ENCODE measurements around the gene CLDN16. TPM values are rescaled to one million over a fixed set of nuclear protein-coding genes. Genes with fewer than 3 reads are reported as not detected.

The CLDN16 gene
- total RNA-seq, 1 experiment from 2014 or later, result not detected

GRCh38 chr3:190424478-190425439 lies 36.8 kb downstream of the CLDN16 start (continued):
- TF ChIP-seq USF2 (CRISPR knock-in tag; IDR thresholded peaks at IDR 0.05), result no peak
- TF ChIP-seq ZBTB21 (CRISPR knock-in tag; IDR thresholded peaks at IDR 0.05; ENCODE audit: borderline replicate concordance), result no peak
- no peak for TF ChIP-seq ZNF121 (CRISPR knock-in tag; IDR thresholded peaks at IDR 0.05)
- no peak for TF ChIP-seq PRDM15 (CRISPR knock-in tag; IDR thresholded peaks at IDR 0.05)
- TF ChIP-seq ATF1 (CRISPR knock-in tag; IDR thresholded peaks at IDR 0.05), result no peak
- TF ChIP-seq RELA (CRISPR knock-in tag; IDR thresholded peaks at IDR 0.05; ENCODE audit: borderline replicate concordance), result no peak
- TF ChIP-seq JAZF1 (CRISPR knock-in tag; IDR thresholded peaks at IDR 0.05), result no peak
- TF ChIP-seq ZNF396 (CRISPR knock-in tag; IDR thresholded peaks at IDR 0.05; ENCODE audit: borderline replicate concordance), result no peak
- TF ChIP-seq NR1H2 (CRISPR knock-in tag; IDR thresholded peaks at IDR 0.05), result no peak
- TF ChIP-seq HMGXB4 (CRISPR knock-in tag; IDR thresholded peaks at IDR 0.05), result 0 out of 2 replicates have a peak, but pooled peaks have one; percentile 23
- TF ChIP-seq MXD4 (CRISPR knock-in tag; IDR thresholded peaks at IDR 0.05; ENCODE audit: borderline replicate concordance), result no peak
- no peak for TF ChIP-seq ZBTB43 (CRISPR knock-in tag; IDR thresholded peaks at IDR 0.05)
- peak; percentile 81; the same call in 1 of the 2 replicates for TF ChIP-seq ZSCAN18 (CRISPR knock-in tag; IDR thresholded peaks at IDR 0.05)
- no peak for TF ChIP-seq PREB (CRISPR knock-in tag; IDR thresholded peaks at IDR 0.05; ENCODE audit: borderline replicate concordance)
- no peak for TF ChIP-seq AFF4 (CRISPR knock-in tag; IDR thresholded peaks at IDR 0.05; ENCODE audit: borderline replicate concordance)
- TF ChIP-seq E2F4 (CRISPR knock-in tag; IDR thresholded peaks at IDR 0.05; ENCODE audit: borderline replicate concordance, low read depth), result no peak
- TF ChIP-seq STAT6 (CRISPR knock-in tag; conservative IDR thresholded peaks at IDR 0.05; ENCODE audit: low read depth), result no peak

Measured in WTC11 (cell line).